22Rv1 (cell line): Measurements from ENCODE around the gene GPR4.

ENCODE experiments used
- H3K27ac ChIP-seq: fragments of 450-650 bp; 2 replicates; pipeline ENCODE4 v1.5.1; 2017
- CTCF ChIP-seq: fragments of 450-650 bp; IDR thresholded peaks from 2 replicates; pipeline ENCODE4 v1.5.1; 2017; ENCODE audit warnings: mild to moderate bottlenecking
- ZFX ChIP-seq: fragments of 450-650 bp; IDR thresholded peaks from 2 replicates; pipeline ENCODE4 v1.6.1; 2017; ENCODE audit warnings: antibody characterized with exemption, borderline replicate concordance

GPR4 gene

DNA sequence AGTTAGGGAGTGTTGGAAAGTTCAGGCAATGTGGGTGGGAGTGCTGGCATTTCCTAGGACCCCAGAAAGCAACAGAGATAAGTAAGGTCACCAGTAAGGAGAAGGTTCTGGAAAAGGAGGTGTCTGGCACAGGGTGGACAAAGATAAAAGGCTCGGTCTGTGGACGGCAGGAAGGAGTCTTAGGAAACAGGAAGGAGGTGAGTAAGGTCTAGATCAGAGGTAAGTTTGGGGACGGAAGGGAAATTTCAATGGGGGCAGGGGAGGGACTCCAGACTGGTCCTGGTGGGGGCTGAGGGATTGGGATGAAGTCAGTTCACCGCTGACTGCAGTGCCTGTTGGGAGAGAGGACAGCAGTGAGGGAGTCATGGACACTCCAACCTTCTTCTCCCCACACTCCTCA is 9.6 kb downstream of the GPR4 start:
- no peak overlapping the region for H3K27ac ChIP-seq
- TF ChIP-seq CTCF: no peak
- TF ChIP-seq ZFX: no peak

DNA sequence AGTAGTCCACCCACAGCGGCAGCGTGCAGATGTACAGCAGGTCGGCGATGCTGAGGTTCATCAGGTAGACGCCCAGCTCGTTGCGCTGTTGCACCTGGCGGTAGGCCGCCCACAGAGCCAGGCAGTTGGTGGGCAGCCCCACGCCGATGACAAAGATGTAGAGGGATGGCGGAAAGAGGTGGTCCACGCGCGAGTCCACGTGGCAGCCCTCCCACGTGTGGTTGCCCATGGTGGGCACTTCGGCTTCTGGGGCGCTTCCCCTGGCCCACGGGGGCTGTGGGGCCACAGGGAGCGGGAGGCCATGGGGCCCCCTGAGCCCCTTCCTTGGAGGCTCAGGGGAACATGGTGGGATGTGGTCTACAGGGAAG is 10.4 kb downstream of the GPR4 start:
- H3K27ac ChIP-seq: no peak overlapping the region
- TF ChIP-seq ZFX: no peak
- no peak for TF ChIP-seq CTCF

GRCh38 chr19:45591004-45591637 is 10.9 kb downstream of the GPR4 start:
- H3K27ac ChIP-seq: no peak overlapping the region

DNA sequence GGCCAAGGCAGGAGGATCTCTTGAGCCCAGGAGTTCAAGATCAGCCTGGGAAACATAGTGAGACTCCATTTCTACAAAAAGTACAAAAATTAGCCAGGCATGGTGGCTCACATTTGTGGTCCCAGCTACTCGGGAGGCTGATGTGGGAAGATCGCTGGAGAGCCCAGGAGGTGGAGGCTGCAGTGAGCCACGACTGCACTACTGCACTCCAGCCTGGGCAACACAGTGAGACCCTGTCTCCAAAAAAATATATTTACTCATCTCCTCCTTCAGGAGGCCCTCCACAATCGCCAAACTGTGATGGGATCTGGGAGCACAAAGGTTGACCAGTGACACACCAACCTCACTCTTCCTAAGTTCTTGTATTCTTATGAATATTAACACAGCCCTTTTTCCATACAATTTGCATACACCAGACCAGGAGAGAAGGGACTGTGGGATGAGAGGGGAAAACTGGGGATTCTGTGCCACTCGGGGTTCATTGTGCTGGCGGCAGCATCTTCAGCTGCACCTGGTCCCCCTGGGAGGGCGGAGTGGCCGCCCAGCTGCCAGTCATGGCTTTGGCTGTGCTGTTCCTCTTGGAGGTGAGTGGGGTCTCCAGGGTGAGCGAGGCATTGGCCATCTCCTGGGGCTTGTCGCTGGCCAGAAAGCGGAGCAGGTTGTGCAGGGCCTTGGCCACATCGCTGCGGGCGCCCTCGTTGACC is 11.6 kb downstream of the GPR4 start:
- H3K27ac ChIP-seq: no peak overlapping the region
- no peak for TF ChIP-seq CTCF
- TF ChIP-seq ZFX: no peak

More at GRCh38 chr19:45591004-45591637, 10.9 kb downstream of the GPR4 start:
- no peak for TF ChIP-seq ZFX
- peak; percentile 87 for TF ChIP-seq CTCF

- no peak for TF ChIP-seq CTCF
- no peak for TF ChIP-seq ZFX
- no peak overlapping the region for H3K27ac ChIP-seq
These were observed 12.2 kb downstream of the GPR4 start for GRCh38 chr19:45589768-45590167.

DNA sequence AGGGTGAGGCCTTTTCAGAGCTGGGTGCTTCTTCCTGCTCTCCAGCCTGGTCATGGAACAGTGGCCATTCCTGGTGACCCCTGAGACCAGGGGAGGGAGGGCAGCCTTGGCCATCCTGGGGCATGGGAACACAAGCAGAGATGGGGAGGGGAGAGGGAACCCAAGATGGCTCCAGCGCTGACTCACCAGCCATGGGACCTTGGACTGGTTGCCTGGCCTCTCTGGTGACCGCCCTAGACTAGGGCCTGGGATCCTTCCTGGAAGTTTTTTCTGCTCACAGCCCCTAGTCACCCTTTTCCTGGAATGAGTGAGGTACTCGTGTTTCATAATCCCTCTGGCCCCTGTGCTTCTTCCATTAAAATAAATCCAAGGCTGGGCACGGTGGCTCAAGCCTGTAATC is 14.1 kb downstream of the GPR4 start:
- no peak overlapping the region for H3K27ac ChIP-seq
- no peak for TF ChIP-seq ZFX
- no peak for TF ChIP-seq CTCF

DNA sequence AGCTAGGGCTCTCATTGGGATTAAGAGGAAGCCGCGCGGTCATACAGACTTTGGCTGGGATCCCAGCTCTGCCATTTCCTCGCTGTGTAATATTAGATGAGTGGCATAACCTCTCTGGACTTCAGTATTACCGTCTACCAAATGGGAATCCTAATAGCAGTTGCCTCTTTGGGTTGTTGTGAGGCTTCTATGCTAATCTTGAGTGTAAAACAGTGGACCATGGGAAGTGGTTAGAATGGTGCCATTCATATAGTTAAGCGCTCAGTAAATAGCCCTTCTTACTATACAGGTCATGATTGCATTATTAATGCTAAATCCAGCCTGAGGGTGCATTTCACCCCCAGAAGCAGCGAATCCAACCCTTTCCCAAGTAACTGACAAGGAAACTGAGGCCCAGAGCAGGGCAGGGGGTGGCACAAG is 16.8 kb downstream of the GPR4 start:
- H3K27ac ChIP-seq: peak overlapping the region; percentile 92
- no peak for TF ChIP-seq CTCF
- TF ChIP-seq ZFX: no peak
